ENCODE measurements around the gene ATP2A3.

The ATP2A3 gene

DNA sequence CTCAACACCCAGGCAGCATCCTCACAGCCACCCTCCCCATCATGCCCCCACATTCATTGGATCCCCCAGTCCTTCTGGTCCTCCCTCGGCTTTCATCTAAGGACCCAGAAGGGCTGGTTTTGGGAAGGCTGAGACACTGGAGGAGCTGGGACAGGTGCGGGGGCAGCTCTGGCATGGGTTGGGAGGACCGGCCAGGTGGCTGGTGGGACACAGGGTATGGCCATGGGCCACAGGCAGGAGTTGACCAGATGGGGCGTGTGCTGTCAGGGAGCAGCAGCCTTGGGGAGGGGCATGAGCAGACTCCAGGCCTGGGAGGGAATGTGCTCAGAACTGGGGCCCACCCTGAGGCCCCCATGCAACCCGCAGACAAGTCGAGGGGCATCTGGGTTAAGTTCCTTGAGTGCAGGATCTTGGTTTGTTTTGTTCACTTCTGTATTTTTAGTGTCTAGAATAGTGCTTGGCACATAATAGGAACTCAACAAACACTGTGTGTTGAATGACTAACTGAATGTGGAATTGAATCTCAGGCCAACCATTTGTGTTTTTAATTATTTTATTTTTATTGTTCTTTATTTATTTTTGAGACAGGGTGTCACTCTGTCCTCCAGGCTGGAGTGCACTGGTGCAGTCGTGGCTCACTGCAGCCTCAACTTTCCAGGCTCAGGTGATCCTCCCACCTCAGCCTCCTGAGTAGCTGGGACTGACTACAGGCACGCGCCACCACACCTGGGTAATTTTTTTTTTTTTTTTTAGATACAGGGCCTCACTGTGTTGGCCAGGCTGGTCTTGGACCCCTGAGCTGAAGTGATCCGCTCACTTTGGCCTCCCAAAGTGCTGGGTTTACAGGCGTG, 53.6 kb downstream of the ATP2A3 start:
- no peak for DNase-seq (ENCODE audit: low spot score)

- no peak for DNase-seq (ENCODE audit: low spot score)
Measured at GRCh38 chr17:3909257-3909656, 55.0 kb downstream of the ATP2A3 start.

DNA sequence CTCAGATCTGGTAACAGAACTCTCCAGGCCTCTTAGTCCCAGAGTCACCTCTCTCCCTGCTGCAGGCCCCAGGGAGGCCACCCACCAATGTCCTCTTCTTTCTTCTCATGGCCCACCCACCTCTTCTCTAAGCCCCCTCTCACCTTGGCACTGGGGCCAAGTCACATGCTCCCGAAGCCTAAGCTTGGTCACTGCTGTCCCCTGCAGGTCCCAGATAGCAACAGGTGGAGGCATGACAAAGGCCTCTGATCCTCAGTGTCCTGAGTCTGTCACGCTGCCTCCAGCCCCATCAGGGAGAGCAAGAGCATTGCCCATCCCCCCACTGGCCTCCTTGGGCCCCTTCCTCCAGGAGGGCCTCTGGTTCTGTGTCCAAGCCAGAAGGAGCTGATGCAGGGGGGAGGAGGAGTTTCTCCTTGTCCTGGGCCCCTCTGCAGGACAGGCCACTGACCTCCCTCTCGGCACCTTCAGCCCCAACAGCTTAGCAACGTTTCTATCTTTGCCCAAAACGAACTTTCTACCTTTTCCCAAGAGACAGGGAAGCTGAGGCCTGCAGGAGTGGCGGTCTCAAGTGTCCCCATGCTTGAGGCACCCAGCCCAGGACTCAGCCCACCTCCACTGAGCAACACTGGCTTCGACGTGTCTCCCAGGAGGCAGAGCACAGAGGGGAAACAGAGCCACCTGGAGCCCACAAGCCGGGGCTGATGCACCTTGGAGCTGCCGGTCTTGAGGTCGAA, 56.6 kb downstream of the ATP2A3 start:
- no peak for DNase-seq (ENCODE audit: low spot score)

GRCh38 chr17:3906881-3907280, 57.4 kb downstream of the ATP2A3 start:
- DNase-seq (ENCODE audit: low spot score): no peak

DNA sequence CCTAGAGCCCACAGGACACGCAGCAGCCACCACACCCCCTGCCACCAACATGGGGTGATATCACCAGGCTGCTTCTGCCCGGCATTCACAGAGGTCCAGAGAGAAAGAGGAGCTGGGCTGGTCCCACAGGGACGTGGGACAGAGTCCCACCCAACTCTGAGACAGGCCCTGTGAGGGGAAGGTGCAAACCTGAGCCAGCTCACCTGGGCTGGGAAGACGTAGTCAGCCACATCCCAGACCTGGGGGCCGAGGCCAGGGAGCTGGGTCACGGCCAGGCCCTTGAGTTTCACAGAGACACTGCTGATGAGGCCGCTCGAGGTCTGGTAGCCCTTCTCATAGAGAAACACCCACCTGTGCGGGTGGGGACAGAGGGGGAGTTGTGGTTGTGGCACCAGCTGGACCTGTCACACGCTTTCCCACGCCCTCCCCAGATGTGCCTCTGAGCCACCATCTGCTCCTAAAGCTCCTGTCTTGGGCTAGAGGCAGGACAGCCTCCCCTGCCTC, 59.2 kb downstream of the ATP2A3 start:
- DNase-seq (ENCODE audit: low spot score): no peak

DNA sequence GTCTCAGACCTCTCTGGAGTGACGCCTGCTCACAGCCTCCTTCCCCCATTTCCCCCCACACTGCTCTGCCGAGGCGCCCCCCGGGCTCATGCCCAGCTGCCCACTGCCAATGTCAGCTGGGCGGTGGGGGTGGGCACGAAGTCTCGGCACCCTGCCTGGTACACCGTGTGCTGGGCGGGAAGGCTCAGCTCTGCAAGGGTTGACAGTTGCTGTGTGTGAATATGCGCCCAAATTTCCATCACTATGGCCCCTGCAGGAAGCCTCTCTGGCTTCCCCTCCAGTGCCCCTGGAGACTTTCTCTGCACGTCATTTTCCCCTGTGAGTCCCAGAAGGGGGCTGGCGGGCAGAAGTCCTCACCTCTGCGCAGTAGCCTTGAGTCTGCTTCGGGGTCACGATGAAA, 59.7 kb downstream of the ATP2A3 start:
- DNase-seq (ENCODE audit: low spot score): no peak

GRCh38 chr17:3903881-3904290, 60.4 kb downstream of the ATP2A3 start:
- DNase-seq (ENCODE audit: low spot score): no peak

DNA sequence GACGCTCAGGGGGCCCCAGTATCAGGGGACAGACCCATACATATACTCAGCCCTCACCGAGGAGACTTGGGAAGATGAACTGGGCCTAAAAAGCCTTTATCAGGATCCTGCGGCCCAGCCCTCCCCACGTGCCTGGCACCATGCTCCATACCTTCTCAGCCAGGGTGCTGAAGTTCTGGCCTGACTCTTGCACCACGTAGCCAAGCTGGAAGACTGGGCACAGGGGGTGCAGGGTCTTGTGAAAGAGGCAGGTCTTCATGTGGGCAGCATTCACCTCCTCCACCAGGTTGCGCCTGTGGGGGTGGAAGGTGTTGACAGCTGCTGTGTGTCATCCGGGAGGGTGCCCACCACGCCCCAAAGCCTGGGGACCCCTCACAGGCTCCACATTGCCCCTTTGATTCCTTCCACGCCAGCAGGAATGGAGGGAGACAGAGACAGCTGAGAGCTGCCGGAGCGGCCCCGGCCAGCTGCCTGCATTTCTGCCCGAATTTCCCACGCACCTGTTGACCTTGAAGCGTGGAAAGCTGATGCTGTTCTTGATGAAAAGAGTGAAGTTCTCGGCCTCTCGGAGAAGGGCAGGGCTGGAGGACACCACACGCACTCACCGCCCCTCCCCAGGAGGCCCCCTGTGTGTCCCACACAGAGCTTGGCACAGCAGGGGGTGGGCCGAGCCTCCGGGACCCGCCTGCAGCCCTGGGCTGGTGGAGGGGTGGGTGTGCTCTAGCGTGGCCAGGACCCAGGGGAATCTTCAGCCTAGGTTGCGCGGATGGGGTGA, 61.0 kb downstream of the ATP2A3 start:
- no peak for DNase-seq (ENCODE audit: low spot score)

DNA sequence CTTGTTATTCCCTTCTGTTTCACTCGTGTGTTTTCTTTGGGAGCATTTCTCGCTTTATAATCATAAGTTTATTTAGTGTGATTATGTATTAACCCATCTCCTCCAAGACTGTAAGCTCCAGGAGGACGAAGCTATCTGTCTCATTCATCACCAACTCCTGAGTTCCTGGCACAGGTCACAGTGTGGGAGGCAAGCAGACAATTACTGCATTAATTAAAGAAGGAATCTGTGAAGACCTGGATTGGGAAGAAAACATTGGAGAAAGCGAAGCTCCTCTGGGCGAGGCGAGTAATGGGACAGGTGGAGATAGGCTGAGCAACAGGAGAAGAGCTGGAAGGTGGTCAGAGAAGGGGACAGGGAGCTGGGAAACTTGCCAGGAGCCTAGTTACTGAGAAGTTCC, 63.6 kb downstream of the ATP2A3 start:
- DNase-seq (ENCODE audit: low spot score): no peak

GRCh38 chr17:3897731-3898130, 66.5 kb downstream of the ATP2A3 start:
- no peak for DNase-seq (ENCODE audit: low spot score)

GRCh38 chr17:3896968-3897235, 67.3 kb downstream of the ATP2A3 start:
- no peak for DNase-seq (ENCODE audit: low spot score)

- DNase-seq (ENCODE audit: low spot score): no peak
Measured at GRCh38 chr17:3896108-3896967, 67.9 kb downstream of the ATP2A3 start.

GRCh38 chr17:3895354-3895753, 68.9 kb downstream of the ATP2A3 start:
- no peak for DNase-seq (ENCODE audit: low spot score)

- no peak for DNase-seq (ENCODE audit: low spot score)
Measured at GRCh38 chr17:3894911-3895343, 69.3 kb downstream of the ATP2A3 start.

DNA sequence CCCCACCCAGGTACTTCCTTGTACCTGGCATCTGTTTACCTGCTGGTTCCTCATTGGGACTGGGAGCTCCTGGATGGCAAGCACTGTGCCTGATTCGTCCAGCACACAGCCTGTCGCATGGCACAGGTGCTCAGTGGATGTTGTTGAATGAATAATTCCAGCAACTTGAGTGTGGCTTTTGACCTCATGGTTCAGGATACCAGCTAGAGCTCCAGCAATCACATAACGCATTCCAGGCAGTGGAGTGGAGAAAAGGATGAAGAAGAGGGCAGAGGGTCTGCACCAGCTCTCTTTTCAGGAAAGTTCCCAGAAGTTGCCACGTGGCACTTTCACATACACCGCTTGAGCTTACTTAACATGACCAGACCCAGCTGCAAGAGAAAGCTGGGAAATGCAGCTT, 70.0 kb downstream of the ATP2A3 start:
- DNase-seq (ENCODE audit: low spot score): no peak

GRCh38 chr17:3893720-3894116, 70.5 kb downstream of the ATP2A3 start:
- no peak for DNase-seq (ENCODE audit: low spot score)

DNA sequence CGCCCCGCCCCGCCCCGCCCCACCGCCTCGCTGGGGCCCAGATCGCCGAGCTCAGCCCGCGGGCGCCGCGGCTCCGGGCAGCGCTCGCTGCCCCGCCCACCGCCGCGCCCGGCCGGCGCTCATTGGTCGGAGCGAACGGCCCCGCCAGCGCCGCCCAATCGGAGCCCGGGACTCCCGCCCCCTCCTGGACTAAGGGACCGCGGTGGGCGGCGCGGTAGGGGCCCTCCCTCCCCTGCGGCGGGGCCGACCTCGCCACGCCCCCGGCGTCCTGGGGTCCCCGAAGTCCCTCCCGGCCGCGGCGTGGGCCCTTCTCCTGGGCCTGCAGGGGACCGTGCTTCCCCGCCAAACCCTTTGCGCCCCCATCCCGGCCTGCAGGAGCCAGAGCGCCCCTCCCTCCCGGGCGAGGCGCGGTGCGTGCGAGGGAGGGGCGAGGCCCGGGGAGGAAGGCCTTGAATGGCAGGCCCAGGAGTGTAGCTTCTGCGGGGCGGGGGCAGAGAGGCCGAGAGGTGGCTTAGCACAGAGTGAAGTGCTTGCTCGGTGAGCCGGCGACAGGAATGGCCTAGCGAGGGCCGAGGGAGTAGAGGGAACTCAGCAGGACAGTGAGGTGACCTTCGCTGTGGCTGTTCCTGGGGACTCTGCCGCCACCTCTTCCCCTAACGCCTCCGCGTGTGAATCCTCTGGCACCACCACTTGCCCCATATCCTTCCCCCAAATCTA, 71.1 kb downstream of the ATP2A3 start, which contains the start of gene CAMKK1:
TSS of gene CAMKK1 (minus strand) at position 51 of the 717 bp plus-strand sequence. CDS start 7,366 bp downstream, outside the sequence.
- peak; percentile 87 for DNase-seq (ENCODE audit: low spot score)

GRCh38 chr17:3892095-3892998, 71.9 kb downstream of the ATP2A3 start:
- DNase-seq (ENCODE audit: low spot score): peak; percentile 78

DNA sequence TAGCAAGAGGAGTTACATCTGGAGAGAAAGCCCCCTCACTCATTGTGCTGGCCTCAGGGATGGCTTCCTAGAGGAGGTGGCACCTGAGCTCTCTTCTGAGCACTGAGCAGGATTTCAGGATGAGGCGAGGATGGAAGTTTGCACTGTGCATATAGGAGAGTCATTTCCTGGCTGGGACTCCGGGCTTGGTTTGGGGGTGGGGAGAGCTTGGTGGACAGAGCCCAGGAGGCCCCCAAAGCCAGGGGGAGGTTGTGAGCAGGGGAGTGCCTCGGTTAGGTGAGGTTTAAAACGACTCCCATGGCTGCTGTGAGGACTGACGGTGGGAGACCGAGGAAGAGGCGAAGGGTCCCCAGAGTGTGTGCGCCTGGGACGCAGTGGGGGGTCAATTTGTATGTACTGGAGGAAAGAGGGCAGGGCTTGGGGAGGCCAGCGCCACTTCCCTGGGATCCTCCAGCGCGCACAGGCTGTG, 72.6 kb downstream of the ATP2A3 start:
- DNase-seq (ENCODE audit: low spot score): peak; percentile 9

DNA sequence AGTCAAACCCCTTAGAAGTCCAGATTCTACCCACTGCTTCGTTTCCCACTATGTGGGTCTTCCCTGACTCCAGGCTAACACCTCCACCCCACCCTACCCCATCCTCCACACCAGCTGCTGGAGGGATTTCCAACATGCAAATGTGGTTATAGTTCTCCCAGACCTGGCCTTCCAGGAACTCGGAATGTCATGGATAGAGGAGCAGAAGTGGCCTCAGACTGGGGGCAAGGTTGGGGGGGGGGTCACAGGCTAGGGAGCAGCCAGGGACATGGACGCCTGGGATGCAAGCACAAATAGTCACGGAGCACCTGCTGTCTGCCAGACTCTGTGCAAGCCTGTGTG, 73.4 kb downstream of the ATP2A3 start:
- no peak for DNase-seq (ENCODE audit: low spot score)
